ENCODE measurements around the gene PDZD2.

DNA sequence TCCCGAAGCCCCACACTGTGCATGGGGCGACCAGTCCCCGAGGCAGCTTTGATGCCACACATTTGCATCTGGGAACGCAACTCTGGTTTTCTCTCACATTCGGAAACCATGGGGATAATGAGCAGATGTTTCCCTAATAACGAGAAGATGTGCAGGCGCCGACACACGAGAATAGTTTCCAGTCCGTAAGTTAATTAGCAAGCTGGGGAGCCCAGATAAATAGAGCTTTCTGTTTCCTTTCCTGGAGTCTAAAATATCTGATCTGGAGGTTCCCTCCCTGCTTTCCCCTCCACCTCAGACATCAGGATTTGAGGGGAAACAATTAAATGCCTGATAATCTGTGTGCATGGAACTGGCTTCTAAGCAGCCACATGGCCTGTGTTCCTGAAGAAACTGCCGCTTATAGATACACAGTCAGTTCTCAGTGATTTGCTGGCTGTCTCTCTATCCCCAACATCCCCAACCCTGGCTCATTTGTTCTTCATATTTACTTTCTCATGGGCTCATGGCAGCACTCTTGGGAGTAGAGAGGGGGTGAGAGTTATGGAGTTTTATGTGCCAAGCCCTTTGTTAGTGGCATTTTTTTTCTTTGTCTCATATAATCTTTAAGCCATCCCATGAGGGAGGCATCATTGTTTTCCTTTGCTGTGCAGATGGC lies 62.8 kb downstream of the PDZD2 start:
- TF ChIP-seq CTCF (IDR thresholded peaks at IDR 0.05) (no peak), ZFX (IDR thresholded peaks at IDR 0.05; ENCODE audit: borderline replicate concordance) (no peak)

Measured in 22Rv1 (cell line).